Sigmoid colon (tissue), 7 donors: Measurements from ENCODE around the gene SLC5A9. TPM values are rescaled to one million over a fixed set of nuclear protein-coding genes. Genes with fewer than 3 reads are reported as not detected.
"Not testable (repeated sequence)": the region's sequence is repeated elsewhere in the genome, so short reads cannot be mapped to it uniquely, and the experiment has no call there.

Experiments used
- DNase-seq: peaks from one replicate; pipeline ENCODE4 v3.0.0-alpha.2; 2019
- H3K27ac ChIP-seq, 4 donors: fragments of 200-600 bp; sonication (generic); one replicate each; pipeline ENCODE4 v1.5.1; 2016 to 2019; ENCODE audit warnings: mild to moderate bottlenecking in 1 of 4
- H3K27me3 ChIP-seq, 3 donors: fragments of 200-600 bp; sonication (generic); one replicate each; pipeline ENCODE4 v1.5.1; 2019; ENCODE audit warnings: mild to moderate bottlenecking in 1 of 3
- H3K36me3 ChIP-seq, 4 donors: fragments of 200-600 bp; sonication (generic); one replicate each; pipeline ENCODE4 v1.5.1; 2016 to 2019
- H3K4me1 ChIP-seq, 4 donors: fragments of 200-600 bp; sonication (generic); one replicate each; pipeline ENCODE4 v1.5.1; 2017 to 2019
- H3K4me3 ChIP-seq, 4 donors: fragments of 200-600 bp; sonication (generic); one replicate each; pipeline ENCODE4 v1.5.1; 2017 to 2019; ENCODE audit warnings: mild to moderate bottlenecking in 2 of 4, moderate library complexity in 1 of 4
- H3K9me3 ChIP-seq, 4 donors: fragments of 200-600 bp in 3 of 4; sonication (generic) in 3 of 4; one replicate each; pipeline versions ENCODE4 v1.5.1 to v1.6.1; 2013 to 2019
- CTCF ChIP-seq, 4 experiments: fragments of 450-650 bp in 3 of 4; fragments of 200-600 bp in 1 of 4; IDR thresholded peaks; one replicate each; pipeline ENCODE4 v1.5.1; 2016 to 2019; ENCODE audit warnings: antibody characterized with exemption in 4 of 4, mild to moderate bottlenecking in 3 of 4, moderate library complexity in 2 of 4
- EP300 ChIP-seq, 4 donors: sonication (generic); formaldehyde crosslinking; IDR thresholded peaks; one replicate each; pipeline ENCODE4 v1.6.1; 2017; ENCODE audit warnings: antibody characterized with exemption in 4 of 4
- POLR2A ChIP-seq, 2 donors: fragments of 450-650 bp; IDR thresholded peaks; one replicate each; pipeline ENCODE4 v1.6.1; 2016; ENCODE audit warnings: antibody characterized with exemption in 2 of 2, mild to moderate bottlenecking in 2 of 2, moderate library complexity in 2 of 2
- POLR2AphosphoS5 ChIP-seq, 4 donors: sonication (generic); formaldehyde crosslinking; IDR thresholded peaks; one replicate each; pipeline ENCODE4 v1.6.1; 2017; ENCODE audit warnings: antibody characterized with exemption in 4 of 4
- WGBS, 2 donors: extraction: QIAGEN DNeasy Blood & Tissue Kit; methylation state at CpG; one replicate each; pipeline ENCODE4 v1.1.7; 2013; 5-methylcytosine and 5-hydroxymethylcytosine counted together
- intact Hi-C: fragments of 100-400 bp; cut with DNase I; formaldehyde crosslinking; loops from one replicate; pipeline ENCODE4 v1.15.1; 2023
- polyA plus RNA-seq, 3 donors: library from polyadenylated mRNA; stranded (reverse); fragments of 200-250 nt; gene quantifications; one replicate each; pipeline ENCODE4 v1.2.3, GENCODE V29; 2013
- total RNA-seq, 4 donors: library from RNA; depleted of rRNA; stranded (reverse); fragments of >200 nt; gene quantifications; one replicate each; pipeline ENCODE4 v1.1.0, GENCODE V29; 2016
- donor health status: healthy with polysubstance abuse.
- donor health status: Bipolar disorder and iron deficiency.
- donor health status: healthy.

SLC5A9 gene
- total and polyA plus RNA-seq, 7 donors, result 0.69 to 1.5 TPM; not detected in 5

DNA sequence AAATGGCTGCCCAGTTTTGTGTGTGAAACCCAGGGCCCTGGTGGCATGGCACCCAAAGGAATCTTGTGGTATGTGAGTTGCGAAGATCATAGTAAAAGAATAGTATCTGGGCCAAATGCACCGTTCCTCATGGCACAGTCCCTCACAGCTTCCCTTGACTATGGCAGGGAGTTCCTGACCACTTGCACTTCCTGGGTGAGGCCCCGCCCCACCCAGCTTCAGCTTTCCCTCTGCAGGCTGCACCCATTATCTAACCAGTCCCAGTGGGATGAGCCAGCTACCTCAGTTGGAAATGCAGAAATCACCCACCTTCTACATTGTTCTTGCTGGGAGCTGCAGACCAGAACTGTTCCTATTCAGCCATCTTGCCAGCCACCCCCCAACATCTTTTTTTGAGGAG, 63.0 kb downstream of the SLC5A9 start:
- Histone ChIP-seq H3K27ac (no peak overlapping the region), H3K27me3 (no peaks in the 10 kb centered on the region), H3K4me3 (no peak overlapping the region), H3K36me3 (no peaks in the 10 kb centered on the region), H3K9me3 (no peaks in the 10 kb centered on the region), H3K4me1 (no peaks in the 10 kb centered on the region)
- 70 to 87% methylated on average over 3 of the region's 3 CpGs for WGBS, 2 donors
- TF ChIP-seq CTCF (IDR thresholded peaks at IDR 0.05), result no peak
- no peak for TF ChIP-seq POLR2AphosphoS5 (IDR thresholded peaks at IDR 0.05)
- no peak for TF ChIP-seq POLR2A (IDR thresholded peaks at IDR 0.05)
- TF ChIP-seq EP300 (IDR thresholded peaks at IDR 0.05), result no peak
- DNase-seq, result no peak
- intact Hi-C loops, result no loop called here

GRCh38 chr1:48291421-48291820, 68.9 kb downstream of the SLC5A9 start:
- TF ChIP-seq CTCF (IDR thresholded peaks at IDR 0.05) (no peak), POLR2AphosphoS5 (IDR thresholded peaks at IDR 0.05) (no peak), POLR2A (IDR thresholded peaks at IDR 0.05) (no peak), EP300 (IDR thresholded peaks at IDR 0.05) (no peak)
- Histone ChIP-seq H3K36me3 (peaks cover 0 to 3% (median 0%) of the 10 kb centered on the region in 4 donors), H3K9me3 (no peaks in the 10 kb centered on the region), H3K27ac (no peak overlapping the region), H3K27me3 (no peaks in the 10 kb centered on the region), H3K4me3 (no peak overlapping the region), H3K4me1 (no peaks in the 10 kb centered on the region)
- intact Hi-C loops, result no loop called here
- no peak for DNase-seq
- 94 to 96% methylated on average over 4 of the region's 4 CpGs for WGBS, 2 donors

DNA sequence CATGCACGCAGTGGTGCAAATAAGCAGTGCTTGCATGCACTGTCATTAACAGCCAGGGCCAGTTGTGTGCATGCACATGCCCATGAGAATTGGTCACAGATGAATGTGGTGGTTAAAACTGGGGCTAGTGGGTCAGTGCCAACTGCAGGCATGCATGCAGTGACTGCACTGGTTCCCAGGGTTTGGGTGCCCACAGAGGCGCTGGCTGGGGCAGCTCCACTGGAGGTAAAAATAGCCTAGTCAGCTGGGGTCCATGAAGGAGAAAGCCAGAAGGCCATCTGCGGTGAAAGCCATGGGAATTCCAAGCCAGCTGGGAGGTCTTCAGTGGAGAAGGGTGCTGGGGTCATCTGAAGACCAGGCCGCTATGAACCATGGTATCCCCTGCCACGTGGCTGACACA, 70.2 kb downstream of the SLC5A9 start:
- peaks cover 0 to 9% (median 0%) of the 10 kb centered on the region in 4 donors for H3K36me3 ChIP-seq
- no peak for TF ChIP-seq EP300 (IDR thresholded peaks at IDR 0.05)
- TF ChIP-seq CTCF (IDR thresholded peaks at IDR 0.05), result no peak
- TF ChIP-seq POLR2A (IDR thresholded peaks at IDR 0.05), result no peak
- TF ChIP-seq POLR2AphosphoS5 (IDR thresholded peaks at IDR 0.05), result no peak
- H3K4me3 ChIP-seq, result no peak overlapping the region
- no peak overlapping the region for H3K27ac ChIP-seq
- intact Hi-C loops, result no loop called here
- no peak for DNase-seq
- WGBS, 2 donors, result 93 to 94% methylated on average over 5 of the region's 5 CpGs
- H3K4me1 ChIP-seq, result no peaks in the 10 kb centered on the region
- H3K27me3 ChIP-seq, result no peaks in the 10 kb centered on the region
- H3K9me3 ChIP-seq, result no peaks in the 10 kb centered on the region

- H3K27ac ChIP-seq, H3K4me1 ChIP-seq, DNase-seq, H3K4me3 ChIP-seq, intact Hi-C loops, H3K27me3 ChIP-seq, H3K9me3 ChIP-seq: not testable (repeated sequence)
- peaks cover 0 to 20% (median 2%) of the 10 kb centered on the region in 4 donors for H3K36me3 ChIP-seq
- WGBS, 2 donors, result 92 to 94% methylated on average over 6 of the region's 6 CpGs
Measured at GRCh38 chr1:48294094-48294493, 71.6 kb downstream of the SLC5A9 start.

DNA sequence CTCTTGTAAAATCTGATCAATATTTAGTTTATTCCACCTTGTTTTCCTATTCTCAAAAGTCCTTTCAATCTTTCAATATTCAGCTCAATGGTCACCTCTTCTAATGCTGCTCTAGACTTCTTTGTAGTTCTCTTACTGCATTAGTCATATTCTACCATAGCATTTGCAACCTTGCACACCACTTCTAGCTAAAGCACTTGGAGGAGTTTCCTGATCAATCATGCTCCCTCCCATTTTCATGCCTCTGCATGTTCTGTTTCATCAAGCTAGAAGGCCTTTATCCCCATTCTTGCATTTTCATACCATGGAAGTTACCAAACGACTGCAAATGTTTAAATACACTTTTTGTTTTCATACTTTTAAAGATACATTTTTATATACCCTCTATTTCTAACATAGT, 72.1 kb downstream of the SLC5A9 start:
- Histone ChIP-seq H3K9me3 (no peaks in the 10 kb centered on the region), H3K36me3 (peaks cover 0 to 20% (median 2%) of the 10 kb centered on the region in 4 donors), H3K27ac (no peak overlapping the region), H3K4me1 (no peaks in the 10 kb centered on the region), H3K27me3 (no peaks in the 10 kb centered on the region), H3K4me3 (no peak overlapping the region)
- TF ChIP-seq POLR2AphosphoS5 (IDR thresholded peaks at IDR 0.05) (no peak), CTCF (IDR thresholded peaks at IDR 0.05) (no peak), EP300 (IDR thresholded peaks at IDR 0.05) (no peak)
- intact Hi-C loops, result no loop called here
- DNase-seq, result no peak
- WGBS, 2 donors, result 76 to 83% methylated on average over 1 of the region's 1 CpG

Other genes starting within 250 kb of the SLC5A9 start
- 1 to 10 TPM in 2 of 4 donors, under 1 TPM in 2; 0.66 to 1.4 (median 1.0) TPM for gene TRABD2B, start 225.3 kb upstream of the SLC5A9 start, total RNA-seq
- 1 to 10 TPM in 1 of 3 donors, under 1 TPM in 1, not detected in 1; 0.63 to 1.8 TPM for gene TRABD2B, start 225.3 kb upstream of the SLC5A9 start, polyA plus RNA-seq
- gene SPATA6, start 249.5 kb downstream of the SLC5A9 start, total RNA-seq, result 10 to 100 TPM; 17.6 to 31.4 (median 19.3) TPM
- 1 to 10 TPM; 3.7 to 4.8 (median 3.8) TPM for gene SPATA6, start 249.5 kb downstream of the SLC5A9 start, polyA plus RNA-seq